ENCODE measurements around the gene DVL1. TPM values are rescaled to one million over a fixed set of nuclear protein-coding genes. Genes with fewer than 3 reads are reported as not detected.

Gene DVL1
- total RNA-seq, 2 donors from 2014 or later, result 49.9 to 71.3 TPM

GRCh38 chr1:1361233-1361981 is 12.2 kb upstream of the DVL1 start:
- Histone ChIP-seq H3K27ac (peak overlapping the region; percentile 12), H3K4me3 (no peak overlapping the region), H3K36me3 (no peaks in the 10 kb centered on the region), H3K27me3 (peaks cover 5% of the 10 kb centered on the region), H3K9me3 (no peaks in the 10 kb centered on the region), H3K4me1 (no peaks in the 10 kb centered on the region), H3K9ac (ENCODE audit: low read depth in 2 of 2, low read length in 2 of 2) (peak overlapping the region in 1 of 2 donors; percentile 26)
- no peak for TF ChIP-seq CTCF (IDR thresholded peaks at IDR 0.05)
- intact Hi-C loops (cut with DNase I), result no loop called here
- DNase-seq, result no peak

- H3K27ac ChIP-seq, result peak overlapping the region; percentile 75
- H3K4me1 ChIP-seq, result no peaks in the 10 kb centered on the region
- H3K9ac ChIP-seq (ENCODE audit: low read depth in 2 of 2, low read length in 2 of 2), result peak overlapping the region in 1 of 2 donors; percentile 33
- no peaks in the 10 kb centered on the region for H3K36me3 ChIP-seq
- intact Hi-C loops (cut with DNase I), result no loop called here
- TF ChIP-seq CTCF (IDR thresholded peaks at IDR 0.05), result no peak
- DNase-seq, result peak; percentile 54
- peaks cover 5% of the 10 kb centered on the region for H3K27me3 ChIP-seq
- H3K9me3 ChIP-seq, result no peaks in the 10 kb centered on the region
- H3K4me3 ChIP-seq, result no peak overlapping the region
These were observed 11.4 kb upstream of the DVL1 start for GRCh38 chr1:1360506-1361169.

GRCh38 chr1:1359664-1360468 is 10.6 kb upstream of the DVL1 start:
- DNase-seq, result peak; percentile 24
- peaks cover 11% of the 10 kb centered on the region for H3K27me3 ChIP-seq
- no peaks in the 10 kb centered on the region for H3K36me3 ChIP-seq
- intact Hi-C loops (cut with DNase I), result no loop called here
- no peak overlapping the region for H3K4me3 ChIP-seq
- no peaks in the 10 kb centered on the region for H3K4me1 ChIP-seq
- peak overlapping the region; percentile 75 for H3K27ac ChIP-seq
- peak overlapping the region; percentile 33 to 61 for H3K9ac ChIP-seq (ENCODE audit: low read depth in 2 of 2, low read length in 2 of 2)
- H3K9me3 ChIP-seq, result no peaks in the 10 kb centered on the region
- no peak for TF ChIP-seq CTCF (IDR thresholded peaks at IDR 0.05)

- Histone ChIP-seq H3K27ac (peak overlapping the region; percentile 75), H3K36me3 (no peaks in the 10 kb centered on the region), H3K9ac (ENCODE audit: low read depth in 2 of 2, low read length in 2 of 2) (peak overlapping the region in 1 of 2 donors; percentile 61), H3K4me1 (no peaks in the 10 kb centered on the region), H3K4me3 (no peak overlapping the region), H3K27me3 (peaks cover 17% of the 10 kb centered on the region), H3K9me3 (no peaks in the 10 kb centered on the region)
- intact Hi-C loops (cut with DNase I), result no loop called here
- no peak for TF ChIP-seq CTCF (IDR thresholded peaks at IDR 0.05)
- DNase-seq, result peak; percentile 18
These were observed 10.1 kb upstream of the DVL1 start for GRCh38 chr1:1359308-1359663.

- peak within 1 kb of the TSS; percentile 31 for H3K4me3 ChIP-seq
These were observed 9.4 kb upstream of the DVL1 start, which contains the start of gene MXRA8 for GRCh38 chr1:1358433-1359271. TSS of gene MXRA8 (minus strand) at chr1:1358555. CDS start at chr1:1358504, 51 bp downstream.

More at GRCh38 chr1:1358433-1359271, 9.4 kb upstream of the DVL1 start, which contains the start of gene MXRA8:
- peak within 1 kb of the TSS; percentile 75 for H3K27ac ChIP-seq
- no peaks in the 10 kb centered on the region for H3K4me1 ChIP-seq
- H3K9ac ChIP-seq (ENCODE audit: low read depth in 2 of 2, low read length in 2 of 2), result peak within 1 kb of the TSS; percentile 61 to 69
- no peaks in the 10 kb centered on the region for H3K36me3 ChIP-seq
- no peaks in the 10 kb centered on the region for H3K9me3 ChIP-seq
- no peak for TF ChIP-seq CTCF (IDR thresholded peaks at IDR 0.05)
- DNase-seq, result peak; percentile 67
- peaks cover 23% of the 10 kb centered on the region for H3K27me3 ChIP-seq
- intact Hi-C loops (cut with DNase I), result no loop called here

Measured in colonic mucosa (tissue), 4 donors.